ENCODE results near the gene RSRC2. TPM values are rescaled to one million over a fixed set of nuclear protein-coding genes. Genes with fewer than 3 reads are reported as not detected.

Gene RSRC2
- total and polyA plus RNA-seq, 10 of the 15 experiments (the other 5 are each of a cell fraction or from before 2014, with no cell fraction given): 49.8 to 112 (median 60.6) TPM

- SMC1A ChIA-PET (ENCODE audit: uncharacterized antibody, unreplicated experiment): interaction anchor here (0.7 to 1.7 kb wide), 3 partner anchors 10 to 18 kb away, joined by 3 to 5 read pairs (median 4); no protein-coding TSS in a partner anchor
- H3K9ac ChIP-seq (ENCODE audit: control insufficient read depth, insufficient read depth, low read length): no peak overlapping the region
- FAIRE-seq: no peak
- no peak for ATAC-seq
- H3K4me1 ChIP-seq (ENCODE audit: control insufficient read depth, insufficient read depth, low read length): no peaks in the 10 kb centered on the region
- in situ Hi-C loops (cut with MboI): no loop called here
- intact Hi-C loops (cut with micrococcal nuclease; ENCODE audit: unreplicated experiment): no loop called here
- no peak overlapping the region for H3K4me2 ChIP-seq (ENCODE audit: control insufficient read depth, insufficient read depth)
- BruUV-seq (replicated peaks): TSS peak; percentile 21
- H3K27ac ChIP-seq (ENCODE audit: control insufficient read depth, insufficient read depth): no peak overlapping the region
- H3K36me3 ChIP-seq (ENCODE audit: control insufficient read depth in 2 of 2, insufficient read depth in 2 of 2, low read length in 1 of 2): peaks cover 6 to 29% of the 10 kb centered on the region in 2 experiments
- H2AFZ ChIP-seq (ENCODE audit: control insufficient read depth, low read depth, low read length): no peak overlapping the region
- RAD21 ChIA-PET (ENCODE audit: unreplicated experiment): no interaction called here
- H3K9me3 ChIP-seq (replicated peaks; ENCODE audit: control insufficient read depth, insufficient read depth, low read length): no peaks in the 10 kb centered on the region
- no peaks in the 10 kb centered on the region; the same call in 1 of the 2 replicates for H3K79me2 ChIP-seq (ENCODE audit: control insufficient read depth, insufficient read depth, low read length)
- DNase-seq (ENCODE audit: low read depth, low spot score): no peak
- H4K20me1 ChIP-seq (ENCODE audit: control insufficient read depth, insufficient read depth): no peaks in the 10 kb centered on the region
- H3K4me3 ChIP-seq: no peak overlapping the region
- CTCF ChIA-PET: interaction anchor here (0.6 to 0.9 kb wide), 2 partner anchors 9 to 13 kb away, joined by 3 read pairs; no protein-coding TSS in a partner anchor
- no peak for TF ChIP-seq SUPT20H (IDR thresholded peaks at IDR 0.05; ENCODE audit: borderline replicate concordance, control insufficient read depth, low read depth, low read length)
- TF ChIP-seq KDM1A (IDR thresholded peaks at IDR 0.05; ENCODE audit: borderline replicate concordance): no peak
- TF ChIP-seq SRF (IDR thresholded peaks at IDR 0.05; ENCODE audit: low read depth in 2 of 2, low read length in 2 of 2): no peak
- no peak for TF ChIP-seq SMC3 (IDR thresholded peaks at IDR 0.05; ENCODE audit: borderline replicate concordance, low read length)
- TF ChIP-seq LARP7 (IDR thresholded peaks at IDR 0.05): no peak
- TF ChIP-seq CBX3 (IDR thresholded peaks at IDR 0.05; ENCODE audit: borderline replicate concordance, low read depth): no peak
- no peak for TF ChIP-seq JUND (IDR thresholded peaks at IDR 0.05; ENCODE audit: low read depth, low read length)
- TF ChIP-seq ZBTB11 (CRISPR knock-in tag; IDR thresholded peaks at IDR 0.05): no peak
- TF ChIP-seq RELB (IDR thresholded peaks at IDR 0.05; ENCODE audit: low read depth): no peak
- TF ChIP-seq FOS (IDR thresholded peaks at IDR 0.05; ENCODE audit: borderline replicate concordance, extremely low read depth, insufficient read length): no peak
- TF ChIP-seq PBX3 (IDR thresholded peaks at IDR 0.05; ENCODE audit: insufficient replicate concordance, low read depth, low read length): no peak
- TF ChIP-seq HSF1 (IDR thresholded peaks at IDR 0.05; ENCODE audit: low read depth, low read length): no peak
- no peak for TF ChIP-seq NFXL1 (IDR thresholded peaks at IDR 0.05; ENCODE audit: borderline replicate concordance)
- TF ChIP-seq SMAD1 (IDR thresholded peaks at IDR 0.05; ENCODE audit: low read depth, partially characterized antibody): no peak
- no peak for TF ChIP-seq NR2F1 (conservative IDR thresholded peaks at IDR 0.05)
- H3K27me3 ChIP-seq (replicated peaks in 1 of 2; ENCODE audit: control insufficient read depth in 2 of 2, insufficient read depth in 2 of 2, low read length in 1 of 2): no peaks in the 10 kb centered on the region
- POLR2A ChIA-PET: interaction anchor here (0.8 kb wide), 1 partner anchor 13 kb away, joined by 3 read pairs; the partner anchor contains the start of gene ZCCHC8
- 75% methylated on average over 7 of the region's 7 CpGs for WGBS (ENCODE audit: insufficient coverage, insufficient replicate concordance, low lambda C conversion rate, missing lambda C conversion rate)
Observed at GRCh38 chr12:122486805-122487426, 39.8 kb downstream of the RSRC2 start.
